Heart right ventricle (tissue), 16 donors: ENCODE results near the gene BRD3OS. TPM values are rescaled to one million over a fixed set of nuclear protein-coding genes. Genes with fewer than 3 reads are reported as not detected.

Source experiments
- ATAC-seq, 8 donors: fragments of 200-7000 bp; cut with Tn5 transposase; one replicate each; pipeline ENCODE4 v1.9.1; 2020; ENCODE audit warnings: mild to moderate bottlenecking in 8 of 8, moderate library complexity in 8 of 8, moderate number of reproducible peaks in 1 of 8
- DNase-seq, 2 donors: peaks; one replicate each; pipeline ENCODE4 v3.0.0-alpha.2; 2020
- H3K27ac ChIP-seq, 10 donors: fragments of 200-600 bp; sonication (generic) in 2 of 10; one replicate each; pipeline versions ENCODE4 v1.5.0 to v1.8.0; 2020 to 2022; ENCODE audit warnings: mild to moderate bottlenecking in 3 of 10
- H3K27me3 ChIP-seq, 7 donors: fragments of 200-600 bp; one replicate each; pipeline ENCODE4 v1.8.0; 2021 to 2022; ENCODE audit warnings: mild to moderate bottlenecking in 2 of 7
- H3K36me3 ChIP-seq, 9 donors: fragments of 200-600 bp; sonication (generic) in 1 of 9; one replicate each; pipeline versions ENCODE4 v1.5.0 to v1.8.0; 2020 to 2022; ENCODE audit warnings: mild to moderate bottlenecking in 2 of 9
- H3K4me1 ChIP-seq, 9 donors: fragments of 200-600 bp; sonication (generic) in 1 of 9; one replicate each; pipeline versions ENCODE4 v1.5.0 to v1.8.0; 2020 to 2022; ENCODE audit warnings: mild to moderate bottlenecking in 4 of 9
- H3K4me3 ChIP-seq, 10 donors: fragments of 200-600 bp; sonication (generic) in 2 of 10; one replicate each; pipeline versions ENCODE4 v1.5.0 to v1.8.0; 2020 to 2022; ENCODE audit warnings: mild to moderate bottlenecking in 7 of 10, moderate library complexity in 2 of 10
- H3K9me3 ChIP-seq, 11 donors: fragments of 200-600 bp in 10 of 11; sonication (generic) in 2 of 11; one replicate each; pipeline versions ENCODE4 v1.5.0 to v1.8.0; 2013 to 2022; ENCODE audit warnings: mild to moderate bottlenecking in 2 of 11, control low read depth in 1 of 11, moderate library complexity in 1 of 11
- WGBS, 2 donors: extraction: QIAGEN DNeasy Blood & Tissue Kit; methylation state at CpG; one replicate each; pipeline ENCODE4 v1.1.7; 2013; ENCODE audit warnings: inconsistent platforms in 1 of 2; 5-methylcytosine and 5-hydroxymethylcytosine counted together
- intact Hi-C, 10 donors: fragments of 100-400 bp; cut with DNase I; formaldehyde crosslinking; loops; one replicate each; pipeline versions ENCODE4 v1.11.1 to v1.14.2; 2022
- polyA plus RNA-seq, 2 donors: library from polyadenylated mRNA; stranded (reverse); fragments of 200-250 nt; gene quantifications; one replicate each; pipeline ENCODE4 v1.2.3, GENCODE V29; 2013
- total RNA-seq, 10 donors: library from RNA; stranded (reverse); fragmentation: NEBNext Ultra II Directional in 3 of 10; extraction: Animal tissue kit (Norgen Biotek cat#: 25700) in 3 of 10; gene quantifications; one replicate each; pipeline versions ENCODE4 v1.2.1 to v1.2.4, GENCODE V29; 2021 to 2023
- TF ChIP-seq, protein P1 (sequence below), 9 donors: fragments of 200-600 bp; sonication (generic) in 2 of 9; IDR thresholded peaks; one replicate each; pipeline versions ENCODE4 v1.5.0 to v1.8.0; 2021 to 2022; ENCODE audit warnings: antibody characterized with exemption in 9 of 9, mild to moderate bottlenecking in 5 of 9, moderate library complexity in 1 of 9
- donor health status: Arrhythmogenic right ventricular cardiomyopathy.
- donor health status: ischemic (EF 13 %, LVEDD 7.1; RV severe dilation, severe dysfunction).
- donor health status: healthy with polysubstance abuse.
- donor health status: DM: no; HTN: yes; CAD: no.
- donor health status: DM: no; HTN: no; CAD: no.
- donor health status: ischemic (EF 25% LVEDD 6.9; RV normal size, moderate dysfunction).
- donor health status: ischemic (EF 25% LVEDD 5.7; RV mildly dilated, moderate dysfunction).
- donor health status: healthy.
- donor health status: DM: yes; HTN: yes; CAD: no.
- donor health status: Ischemic cardiomyopathy.
- donor health status: ischemic (EF 35%, LVEDD 5.7; RV mildly dilated, moderate dysfunction).
- donor health status: nonischemic (EF 11% LVEDD 7.7; RV severe dilation, severe dysfunction).
- donor health status: DM: yes; HTN: yes; CAD: no.
- donor health status: PGD.
- donor health status: ischemic (EF 29% LVEDD 5.4; RV normal size, mild dysfunction).
- donor health status: nonischemic (EF 23%, LVEDD 6.1; RV moderate dilation, normal function).

Gene BRD3OS
- total and polyA plus RNA-seq, 12 donors: 4.1 to 11.6 (median 7.0) TPM

DNA sequence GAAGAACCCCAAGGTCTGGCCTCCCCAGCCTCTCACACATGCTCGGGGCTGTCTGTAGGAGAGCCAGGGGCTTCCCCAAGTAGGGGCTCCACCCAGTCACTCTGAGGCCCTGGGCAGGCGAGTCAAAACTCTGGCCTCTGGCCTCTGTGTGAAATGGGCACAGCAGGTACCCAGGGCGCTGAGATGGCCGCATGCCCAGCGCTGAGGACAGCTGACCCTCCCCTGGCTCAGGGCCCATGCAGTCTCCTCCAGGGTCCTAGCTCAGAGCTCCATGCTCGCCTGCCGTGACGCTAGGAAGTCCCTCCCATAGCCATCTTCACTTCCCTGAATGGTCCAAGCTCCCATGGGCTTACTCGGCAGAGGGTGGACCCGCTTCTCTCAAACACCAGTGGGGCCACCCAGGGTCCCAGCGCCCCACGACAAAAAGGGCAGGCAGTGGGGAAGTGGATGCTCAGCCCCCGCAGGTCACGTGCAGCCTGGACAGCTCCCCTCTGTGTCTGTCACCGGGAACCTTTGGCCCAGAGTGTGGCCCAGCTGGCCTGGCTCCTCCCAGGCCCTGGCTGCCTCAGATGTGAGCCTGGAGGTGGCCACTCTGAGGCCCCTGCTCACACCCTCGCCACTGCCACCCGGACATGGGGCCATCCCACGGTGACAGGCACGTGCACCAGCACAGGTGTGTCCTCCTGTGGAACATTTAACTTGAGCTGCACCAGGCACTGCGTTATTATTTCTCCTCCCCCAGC lies 21.0 kb upstream of the BRD3OS start:
- TF ChIP-seq, protein P1, sequence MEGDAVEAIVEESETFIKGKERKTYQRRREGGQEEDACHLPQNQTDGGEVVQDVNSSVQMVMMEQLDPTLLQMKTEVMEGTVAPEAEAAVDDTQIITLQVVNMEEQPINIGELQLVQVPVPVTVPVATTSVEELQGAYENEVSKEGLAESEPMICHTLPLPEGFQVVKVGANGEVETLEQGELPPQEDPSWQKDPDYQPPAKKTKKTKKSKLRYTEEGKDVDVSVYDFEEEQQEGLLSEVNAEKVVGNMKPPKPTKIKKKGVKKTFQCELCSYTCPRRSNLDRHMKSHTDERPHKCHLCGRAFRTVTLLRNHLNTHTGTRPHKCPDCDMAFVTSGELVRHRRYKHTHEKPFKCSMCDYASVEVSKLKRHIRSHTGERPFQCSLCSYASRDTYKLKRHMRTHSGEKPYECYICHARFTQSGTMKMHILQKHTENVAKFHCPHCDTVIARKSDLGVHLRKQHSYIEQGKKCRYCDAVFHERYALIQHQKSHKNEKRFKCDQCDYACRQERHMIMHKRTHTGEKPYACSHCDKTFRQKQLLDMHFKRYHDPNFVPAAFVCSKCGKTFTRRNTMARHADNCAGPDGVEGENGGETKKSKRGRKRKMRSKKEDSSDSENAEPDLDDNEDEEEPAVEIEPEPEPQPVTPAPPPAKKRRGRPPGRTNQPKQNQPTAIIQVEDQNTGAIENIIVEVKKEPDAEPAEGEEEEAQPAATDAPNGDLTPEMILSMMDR (IDR thresholded peaks at IDR 0.05): no peak
- ATAC-seq (peak in 2 of 8 donors; percentile 17 to 20), DNase-seq (no peak)
- WGBS, 2 donors: 60 to 66% methylated on average over 20 of the region's 20 CpGs
- Histone ChIP-seq H3K9me3 (no peaks in the 10 kb centered on the region), H3K27me3 (peaks cover 0 to 4% (median 0%) of the 10 kb centered on the region in 7 donors), H3K4me3 (no peak overlapping the region), H3K27ac (no peak overlapping the region), H3K4me1 (no peaks in the 10 kb centered on the region), H3K36me3 (no peaks in the 10 kb centered on the region)
- intact Hi-C loops: no loop called here

GRCh38 chr9:134004881-134005280 lies 20.4 kb upstream of the BRD3OS start:
- DNase-seq: no peak
- no peaks in the 10 kb centered on the region for H3K36me3 ChIP-seq
- no peak overlapping the region for H3K4me3 ChIP-seq
- H3K4me1 ChIP-seq: no peaks in the 10 kb centered on the region
- intact Hi-C loops: no loop called here
- H3K27me3 ChIP-seq: peaks cover 0 to 4% (median 0%) of the 10 kb centered on the region in 7 donors
- 85 to 87% methylated on average over 14 of the region's 14 CpGs for WGBS, 2 donors
- TF ChIP-seq, protein P1 (IDR thresholded peaks at IDR 0.05): no peak
- no peaks in the 10 kb centered on the region for H3K9me3 ChIP-seq
- no peak overlapping the region for H3K27ac ChIP-seq
- ATAC-seq: no peak

DNA sequence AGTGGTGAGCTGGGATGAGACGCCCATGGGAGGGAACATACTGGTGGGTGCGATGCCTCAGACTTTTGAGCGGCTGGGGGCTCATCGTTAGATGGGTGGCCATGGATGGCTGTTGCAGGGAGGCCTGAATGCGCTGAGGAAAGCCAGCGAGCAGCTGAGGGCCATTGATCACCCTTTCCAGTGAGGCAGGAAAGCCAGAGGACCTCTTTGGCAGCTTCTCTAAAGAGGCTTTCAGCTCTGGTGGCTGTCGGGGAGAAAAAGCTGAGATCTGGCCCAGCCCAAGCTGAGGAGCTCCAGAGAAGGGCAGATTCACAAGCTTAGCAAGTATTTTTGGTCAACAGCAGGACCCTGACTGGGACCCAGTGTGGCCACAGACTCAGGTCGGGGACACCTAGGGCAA lies 19.9 kb upstream of the BRD3OS start:
- Histone ChIP-seq H3K9me3 (no peaks in the 10 kb centered on the region), H3K4me1 (peaks cover 0 to under 1% (median 0%) of the 10 kb centered on the region in 9 donors), H3K4me3 (no peak overlapping the region), H3K36me3 (no peaks in the 10 kb centered on the region), H3K27ac (no peak overlapping the region), H3K27me3 (peaks cover 0 to 4% (median 0%) of the 10 kb centered on the region in 7 donors)
- TF ChIP-seq, protein P1 (IDR thresholded peaks at IDR 0.05): no peak
- DNase-seq (no peak), ATAC-seq (no peak)
- intact Hi-C loops: no loop called here
- 89% methylated on average over 8 of the region's 8 CpGs for WGBS, 2 donors

GRCh38 chr9:134007150-134007549 lies 18.1 kb upstream of the BRD3OS start:
- intact Hi-C loops: no loop called here
- TF ChIP-seq, protein P1 (IDR thresholded peaks at IDR 0.05): no peak
- no peaks in the 10 kb centered on the region for H3K36me3 ChIP-seq
- 44 to 47% methylated on average over 6 of the region's 6 CpGs for WGBS, 2 donors
- H3K27me3 ChIP-seq: peaks cover 0 to 4% (median 0%) of the 10 kb centered on the region in 7 donors
- peaks cover 0 to 7% (median 0%) of the 10 kb centered on the region in 11 donors for H3K9me3 ChIP-seq
- peaks cover 0 to 6% (median 0%) of the 10 kb centered on the region in 9 donors for H3K4me1 ChIP-seq
- DNase-seq (no peak), ATAC-seq (no peak)
- H3K4me3 ChIP-seq: no peak overlapping the region
- H3K27ac ChIP-seq: no peak overlapping the region
